Ovary (tissue), 3 donors: ENCODE results near the gene NIT1.

Experiments used
- CTCF ChIP-seq, 3 donors: fragments of 450-650 bp in 2 of 3; fragments of 200-600 bp in 1 of 3; IDR thresholded peaks; one replicate each; pipeline versions ENCODE4 v1.5.1 to v1.8.0; 2016 to 2022; ENCODE audit warnings: antibody characterized with exemption in 3 of 3, mild to moderate bottlenecking in 1 of 3
- POLR2A ChIP-seq: fragments of 450-650 bp; IDR thresholded peaks from one replicate; pipeline ENCODE4 v1.6.1; 2017; ENCODE audit warnings: antibody characterized with exemption, mild to moderate bottlenecking, moderate library complexity
- donor health status: DM: no; HTN: no; CAD: no.

GRCh38 chr1:161084597-161084988, 33.3 kb upstream of the NIT1 start:
- TF ChIP-seq POLR2A (no peak), CTCF (IDR thresholded peaks at IDR 0.05) (no peak)
